Kidney capillary endothelial cell (primary cell): ENCODE data around the gene AKR7A3.
A peak's percentile ranks its signal among the peaks of the same experiment; 100 is the strongest.

Experiments used
- DNase-seq: peaks from one replicate; pipeline ENCODE4 v3.0.0-alpha.2; 2018; ENCODE audit warnings: low spot score

The AKR7A3 gene

GRCh38 chr1:19251305-19252196, 37.0 kb downstream of the AKR7A3 start, which contains the start of the genes EMC1 and MRTO4:
Gene EMC1 (minus strand): TSS chr1:19251524. CDS start chr1:19251509, 15 bp downstream.
Gene MRTO4 (plus strand): TSS chr1:19251805. CDS start chr1:19251836, 31 bp downstream.
- DNase-seq, result peak; percentile 83

DNA sequence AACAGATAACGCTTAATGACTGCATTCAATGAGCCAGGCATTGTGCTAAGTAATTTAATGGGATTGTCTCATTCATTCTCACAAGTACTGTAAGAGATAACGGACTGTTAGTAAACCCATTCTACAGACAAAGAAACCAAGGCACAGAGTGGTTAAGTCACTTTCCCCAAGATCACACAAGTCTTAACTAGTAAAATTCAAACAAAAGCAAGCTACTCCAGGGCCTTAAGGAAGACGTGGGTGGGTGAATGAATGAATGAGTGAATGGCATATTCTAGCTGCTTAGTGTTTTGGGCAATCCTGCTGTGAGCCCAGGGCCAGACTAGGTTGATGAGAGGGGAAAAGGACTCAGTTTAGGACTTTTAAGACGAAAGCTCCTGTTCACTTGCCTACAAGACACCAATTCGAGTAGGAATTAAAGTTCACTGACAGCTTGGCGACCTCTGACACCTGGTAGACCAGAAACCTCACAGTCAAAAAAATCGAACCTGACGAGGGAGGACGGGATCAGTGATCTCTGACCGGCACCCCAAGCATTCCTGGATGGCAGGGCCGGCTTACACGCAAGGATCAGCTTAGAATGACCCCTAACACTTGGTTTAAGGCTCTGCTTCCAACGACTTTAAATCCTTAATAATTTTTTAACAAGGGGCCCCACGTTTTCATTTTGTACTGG, 37.8 kb downstream of the AKR7A3 start:
- no peak for DNase-seq

DNA sequence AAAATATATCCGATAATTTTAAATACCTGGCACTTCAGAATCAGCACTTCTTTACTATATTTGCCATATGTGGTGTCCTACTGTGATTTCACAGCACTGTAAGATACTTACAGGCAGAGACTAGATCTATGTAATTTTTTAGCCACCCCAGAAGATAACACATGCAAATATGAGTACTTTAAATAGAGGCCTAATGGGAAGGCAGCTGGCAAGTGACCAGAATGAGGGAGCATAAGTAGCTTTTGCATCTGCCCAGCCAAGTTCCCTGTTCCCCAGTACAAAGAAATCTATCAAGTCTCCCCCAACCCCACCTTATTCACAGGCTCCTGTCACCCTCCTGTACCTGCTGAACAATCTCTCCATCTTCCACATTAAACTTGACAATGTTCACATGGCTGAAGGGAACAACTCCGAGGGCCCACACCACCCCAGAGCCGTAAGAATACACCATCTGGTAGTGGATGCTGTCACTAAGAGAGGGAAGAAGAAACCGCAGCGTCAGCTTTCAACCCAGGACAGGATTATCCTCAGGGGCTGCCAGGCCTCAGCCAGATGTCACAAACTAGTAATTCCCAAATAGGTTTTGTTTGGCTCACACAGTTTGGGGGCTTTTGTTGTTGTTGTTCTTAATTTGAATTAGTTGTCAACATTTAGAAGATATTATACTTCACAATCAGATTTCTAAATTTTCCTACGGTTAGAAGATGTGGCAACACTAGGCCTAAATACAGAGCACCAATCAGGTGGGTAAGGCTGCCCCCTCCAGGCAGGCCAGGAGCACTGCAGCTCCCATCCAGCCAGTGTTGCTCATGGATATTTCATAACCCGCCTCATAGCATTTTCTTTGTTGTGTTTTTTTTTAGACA, 47.7 kb downstream of the AKR7A3 start:
- peak; percentile 50 for DNase-seq

GRCh38 chr1:19239876-19240275, 48.7 kb downstream of the AKR7A3 start:
- no peak for DNase-seq

DNA sequence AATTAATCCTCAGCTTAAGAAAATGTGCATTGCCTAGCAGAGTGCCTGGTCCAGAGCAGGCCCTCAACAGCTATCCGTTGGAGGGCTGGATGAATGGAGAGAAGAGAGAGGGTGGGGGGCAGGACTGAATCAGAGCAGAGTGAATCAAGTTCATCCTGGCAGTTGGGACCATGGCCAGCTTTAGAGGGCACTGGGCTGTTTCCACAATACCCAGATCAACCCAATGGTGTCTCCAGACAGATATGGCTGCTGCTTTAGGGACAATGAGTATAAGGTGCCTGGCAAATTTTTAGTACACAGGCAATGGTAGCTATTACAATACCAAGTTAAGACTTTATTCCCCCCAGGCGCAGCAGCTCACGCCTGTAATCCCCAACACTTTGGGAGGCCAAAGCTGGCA, 54.3 kb downstream of the AKR7A3 start:
- DNase-seq, result no peak
